ENCODE results near the gene ONECUT2. TPM values are rescaled to one million over a fixed set of nuclear protein-coding genes. Genes with fewer than 3 reads are reported as not detected.
A peak's percentile ranks its signal among the peaks of the same experiment; 100 is the strongest.

The ONECUT2 gene
- total and polyA plus RNA-seq, 9 donors, result 0.03 to 1.1 (median 0.19) TPM

- 1% methylated on average over 65 of the region's 72 CpGs for WGBS (ENCODE audit: insufficient coverage)
- Histone ChIP-seq H3K36me3 (ENCODE audit: control insufficient read depth, insufficient read depth, low read length) (no peaks in the 10 kb centered on the region), H3K4me1 (ENCODE audit: control insufficient read depth, insufficient read depth, low read length) (peaks cover 37% of the 10 kb centered on the region), H3K9me3 (replicated peaks; ENCODE audit: control insufficient read depth, low read depth, low read length) (no peaks in the 10 kb centered on the region), H3K4me3 (ENCODE audit: low read length) (no peak overlapping the region), H3K27me3 (ENCODE audit: control insufficient read depth, insufficient read depth, low read length) (peaks cover 94% of the 10 kb centered on the region), H3K27ac (ENCODE audit: low read length) (no peak overlapping the region)
- peak; percentile 38 for DNase-seq
Measured at GRCh38 chr18:57437766-57438671, 2.8 kb downstream of the ONECUT2 start.

- WGBS (ENCODE audit: insufficient coverage), result 2% methylated on average over 28 of the region's 31 CpGs
- no peak for DNase-seq
- peaks cover 35% of the 10 kb centered on the region for H3K4me1 ChIP-seq (ENCODE audit: control insufficient read depth, insufficient read depth, low read length)
- no peak overlapping the region for H3K4me3 ChIP-seq (ENCODE audit: low read length)
- no peak overlapping the region for H3K27ac ChIP-seq (ENCODE audit: low read length)
- no peaks in the 10 kb centered on the region for H3K9me3 ChIP-seq (replicated peaks; ENCODE audit: control insufficient read depth, low read depth, low read length)
- peaks cover 92% of the 10 kb centered on the region for H3K27me3 ChIP-seq (ENCODE audit: control insufficient read depth, insufficient read depth, low read length)
- no peaks in the 10 kb centered on the region for H3K36me3 ChIP-seq (ENCODE audit: control insufficient read depth, insufficient read depth, low read length)
Measured at GRCh38 chr18:57438743-57439608, 3.8 kb downstream of the ONECUT2 start.

GRCh38 chr18:57439609-57439968 lies 4.4 kb downstream of the ONECUT2 start:
- Histone ChIP-seq H3K36me3 (ENCODE audit: control insufficient read depth, insufficient read depth, low read length) (no peaks in the 10 kb centered on the region), H3K4me1 (ENCODE audit: control insufficient read depth, insufficient read depth, low read length) (peaks cover 29% of the 10 kb centered on the region), H3K27ac (ENCODE audit: low read length) (no peak overlapping the region), H3K4me3 (ENCODE audit: low read length) (no peak overlapping the region), H3K9me3 (replicated peaks; ENCODE audit: control insufficient read depth, low read depth, low read length) (no peaks in the 10 kb centered on the region), H3K27me3 (ENCODE audit: control insufficient read depth, insufficient read depth, low read length) (peaks cover 90% of the 10 kb centered on the region)
- DNase-seq, result no peak
- WGBS (ENCODE audit: insufficient coverage), result 0% methylated on average over 20 of the region's 26 CpGs

DNA sequence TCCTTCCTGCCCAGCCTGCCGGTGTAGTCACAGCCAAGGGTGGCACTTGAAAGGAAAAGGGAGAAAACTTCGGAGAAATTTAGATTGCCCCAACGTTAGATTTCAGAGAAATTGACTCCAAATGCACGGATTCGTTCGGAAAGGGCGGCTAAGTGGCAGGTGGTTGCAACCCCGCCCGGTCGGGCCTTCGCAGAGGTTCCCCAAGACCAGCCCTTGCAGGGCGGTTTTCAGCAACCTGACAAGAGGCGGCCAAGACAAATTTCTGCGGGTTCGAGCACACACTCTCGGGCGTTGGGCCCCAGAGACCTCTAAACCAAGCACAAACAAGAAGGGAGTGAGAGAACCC lies 4.8 kb downstream of the ONECUT2 start:
- H3K9me3 ChIP-seq (replicated peaks; ENCODE audit: control insufficient read depth, low read depth, low read length), result no peaks in the 10 kb centered on the region
- no peaks in the 10 kb centered on the region for H3K36me3 ChIP-seq (ENCODE audit: control insufficient read depth, insufficient read depth, low read length)
- H3K4me3 ChIP-seq (ENCODE audit: low read length), result no peak overlapping the region
- WGBS (ENCODE audit: insufficient coverage), result under 1% methylated on average over 17 of the region's 17 CpGs
- no peak for DNase-seq
- no peak overlapping the region for H3K27ac ChIP-seq (ENCODE audit: low read length)
- peaks cover 86% of the 10 kb centered on the region for H3K27me3 ChIP-seq (ENCODE audit: control insufficient read depth, insufficient read depth, low read length)
- H3K4me1 ChIP-seq (ENCODE audit: control insufficient read depth, insufficient read depth, low read length), result peaks cover 26% of the 10 kb centered on the region

GRCh38 chr18:57440331-57441070 lies 5.3 kb downstream of the ONECUT2 start:
- under 1% methylated on average over 43 of the region's 60 CpGs for WGBS (ENCODE audit: insufficient coverage)
- Histone ChIP-seq H3K4me1 (ENCODE audit: control insufficient read depth, insufficient read depth, low read length) (peaks cover 26% of the 10 kb centered on the region), H3K27me3 (ENCODE audit: control insufficient read depth, insufficient read depth, low read length) (peaks cover 84% of the 10 kb centered on the region), H3K36me3 (ENCODE audit: control insufficient read depth, insufficient read depth, low read length) (no peaks in the 10 kb centered on the region), H3K4me3 (ENCODE audit: low read length) (no peak overlapping the region), H3K27ac (ENCODE audit: low read length) (no peak overlapping the region), H3K9me3 (replicated peaks; ENCODE audit: control insufficient read depth, low read depth, low read length) (no peaks in the 10 kb centered on the region)
- DNase-seq, result no peak

GRCh38 chr18:57441071-57441794 lies 6.1 kb downstream of the ONECUT2 start:
- peaks cover 24% of the 10 kb centered on the region for H3K4me1 ChIP-seq (ENCODE audit: control insufficient read depth, insufficient read depth, low read length)
- under 1% methylated on average over 52 of the region's 54 CpGs for WGBS (ENCODE audit: insufficient coverage)
- H3K4me3 ChIP-seq (ENCODE audit: low read length), result no peak overlapping the region

GRCh38 chr18:57443247-57443646 lies 8.1 kb downstream of the ONECUT2 start:
- Histone ChIP-seq H3K27me3 (ENCODE audit: control insufficient read depth, insufficient read depth, low read length) (peaks cover 64% of the 10 kb centered on the region), H3K9me3 (replicated peaks; ENCODE audit: control insufficient read depth, low read depth, low read length) (no peaks in the 10 kb centered on the region), H3K4me1 (ENCODE audit: control insufficient read depth, insufficient read depth, low read length) (peaks cover 9% of the 10 kb centered on the region), H3K27ac (ENCODE audit: low read length) (no peak overlapping the region), H3K4me3 (ENCODE audit: low read length) (no peak overlapping the region), H3K36me3 (ENCODE audit: control insufficient read depth, insufficient read depth, low read length) (no peaks in the 10 kb centered on the region)
- WGBS (ENCODE audit: insufficient coverage), result no CpG with 5 or more reads among the region's 1 CpG
- DNase-seq, result no peak

More at GRCh38 chr18:57441071-57441794, 6.1 kb downstream of the ONECUT2 start:
- Histone ChIP-seq H3K27me3 (ENCODE audit: control insufficient read depth, insufficient read depth, low read length) (peaks cover 84% of the 10 kb centered on the region), H3K27ac (ENCODE audit: low read length) (no peak overlapping the region), H3K36me3 (ENCODE audit: control insufficient read depth, insufficient read depth, low read length) (no peaks in the 10 kb centered on the region), H3K9me3 (replicated peaks; ENCODE audit: control insufficient read depth, low read depth, low read length) (no peaks in the 10 kb centered on the region)
- no peak for DNase-seq

DNA sequence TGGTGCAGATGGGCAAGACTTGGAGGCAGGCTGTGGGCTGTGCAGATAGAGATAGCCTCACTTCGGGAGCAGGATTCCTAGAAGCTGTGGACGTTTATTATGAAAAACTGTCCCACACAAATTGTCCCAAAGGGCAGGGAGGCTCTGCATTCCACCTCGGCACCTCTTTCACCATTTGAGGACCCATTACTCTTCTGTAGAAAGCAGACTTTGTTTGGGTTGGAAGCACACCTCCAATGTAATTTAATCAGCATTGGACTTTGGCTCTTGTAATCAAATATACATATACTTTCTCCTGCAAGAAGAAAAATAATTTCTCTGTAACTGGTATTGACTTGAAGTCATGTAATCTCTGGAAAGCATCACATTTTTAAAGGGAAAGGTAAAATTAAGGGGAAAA lies 8.5 kb downstream of the ONECUT2 start:
- no peak overlapping the region for H3K4me3 ChIP-seq (ENCODE audit: low read length)
- no peaks in the 10 kb centered on the region for H3K36me3 ChIP-seq (ENCODE audit: control insufficient read depth, insufficient read depth, low read length)
- H3K4me1 ChIP-seq (ENCODE audit: control insufficient read depth, insufficient read depth, low read length), result peaks cover 5% of the 10 kb centered on the region
- no peak for DNase-seq
- peaks cover 59% of the 10 kb centered on the region for H3K27me3 ChIP-seq (ENCODE audit: control insufficient read depth, insufficient read depth, low read length)
- WGBS (ENCODE audit: insufficient coverage), result 50% methylated on average over 1 of the region's 3 CpGs
- H3K9me3 ChIP-seq (replicated peaks; ENCODE audit: control insufficient read depth, low read depth, low read length), result no peaks in the 10 kb centered on the region
- H3K27ac ChIP-seq (ENCODE audit: low read length), result no peak overlapping the region

DNA sequence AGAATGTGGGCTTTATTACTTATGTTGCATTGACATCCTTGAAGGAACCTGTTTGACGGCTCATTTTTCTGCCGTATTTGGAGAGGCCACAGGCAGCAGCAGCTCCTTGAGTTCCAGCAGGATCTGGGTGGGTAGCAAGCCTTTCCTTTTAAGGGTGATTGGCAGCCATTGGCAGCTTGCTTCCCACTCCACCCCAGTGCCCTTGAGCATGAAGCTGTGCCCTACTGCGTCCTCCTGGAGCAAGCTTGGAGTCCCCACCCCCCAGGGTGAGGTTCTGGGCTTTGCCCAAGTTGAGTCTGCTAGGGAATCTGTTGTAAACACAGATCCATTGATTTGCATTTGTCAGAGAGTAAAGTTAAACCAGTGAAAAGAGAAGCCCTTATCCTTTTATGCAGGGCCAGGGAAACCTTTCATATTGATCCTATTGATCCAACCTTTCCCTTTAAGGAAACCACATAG lies 9.2 kb downstream of the ONECUT2 start:
- Histone ChIP-seq H3K4me1 (ENCODE audit: control insufficient read depth, insufficient read depth, low read length) (no peaks in the 10 kb centered on the region), H3K27ac (ENCODE audit: low read length) (no peak overlapping the region), H3K36me3 (ENCODE audit: control insufficient read depth, insufficient read depth, low read length) (no peaks in the 10 kb centered on the region), H3K27me3 (ENCODE audit: control insufficient read depth, insufficient read depth, low read length) (peaks cover 53% of the 10 kb centered on the region), H3K9me3 (replicated peaks; ENCODE audit: control insufficient read depth, low read depth, low read length) (no peaks in the 10 kb centered on the region), H3K4me3 (ENCODE audit: low read length) (no peak overlapping the region)
- WGBS (ENCODE audit: insufficient coverage), result 28% methylated on average over 2 of the region's 3 CpGs
- no peak for DNase-seq
